Adrenal gland (tissue), 12 donors: ENCODE results near the gene ZDHHC5. TPM values are rescaled to one million over a fixed set of nuclear protein-coding genes. Genes with fewer than 3 reads are reported as not detected.
"Not testable (repeated sequence)": the region's sequence is repeated elsewhere in the genome, so short reads cannot be mapped to it uniquely, and the experiment has no call there.

Source experiments
- DNase-seq, 7 donors: peaks; one replicate each; pipeline ENCODE4 v3.0.0-alpha.2; 2019 to 2020
- H3K27ac ChIP-seq, 5 donors: fragments of 200-600 bp; sonication (generic) in 4 of 5; 1 replicate in 3 of 5; 2 replicates in 2 of 5; pipeline versions ENCODE4 v1.5.1 to v1.8.0; 2016 to 2020; ENCODE audit warnings: mild to moderate bottlenecking in 1 of 5
- H3K27me3 ChIP-seq: fragments of 200-600 bp; 2 replicates; pipeline ENCODE4 v1.8.0; 2021
- H3K36me3 ChIP-seq, 2 donors: fragments of 200-600 bp; replicated peaks in 1 of 2; 1 replicate in 1 of 2; 2 replicates in 1 of 2; pipeline versions ENCODE4 v1.5.1 to v1.8.0; 2018 to 2022
- H3K4me1 ChIP-seq, 2 donors: fragments of 200-600 bp; replicated peaks in 1 of 2; 1 replicate in 1 of 2; 2 replicates in 1 of 2; pipeline versions ENCODE4 v1.5.1 to v1.8.0; 2018 to 2021
- H3K4me3 ChIP-seq, 4 donors: fragments of 200-600 bp; sonication (generic) in 3 of 4; one replicate each; pipeline ENCODE4 v1.5.1; 2016 to 2018
- H3K9me3 ChIP-seq, 3 donors: fragments of 200-600 bp; sonication (generic) in 1 of 3; replicated peaks in 1 of 3; 1 replicate in 2 of 3; 2 replicates in 1 of 3; pipeline versions ENCODE4 v1.5.1 to v1.8.0; 2016 to 2021
- POLR2A ChIP-seq, 2 donors: fragments of 450-650 bp; IDR thresholded peaks; one replicate each; pipeline ENCODE4 v1.6.1; 2017; ENCODE audit warnings: antibody characterized with exemption in 2 of 2, mild to moderate bottlenecking in 2 of 2, moderate library complexity in 1 of 2
- WGBS, 4 donors: extraction: QIAGEN DNeasy Blood & Tissue Kit in 2 of 4; methylation state at CpG; one replicate each; pipeline versions ENCODE4 v1.1.5 to v1.1.7; 2013 to 2017; 5-methylcytosine and 5-hydroxymethylcytosine counted together
- intact Hi-C, 2 donors: fragments of 100-400 bp; cut with DNase I; formaldehyde crosslinking; loops; one replicate each; pipeline versions ENCODE4 v1.14.1 to v1.15.0; 2022 to 2023
- polyA plus RNA-seq, 3 donors: library from polyadenylated mRNA; stranded (reverse); fragments of 200-250 nt in 2 of 3; fragments of 350-450 nt in 1 of 3; fragmentation: Illumina TruSeq in 1 of 3; extraction: RNeasy Lipid Tissue Mini Kit (QIAGEN cat#74804) in 1 of 3; gene quantifications; one replicate each; pipeline ENCODE4 v1.2.3, GENCODE V29; 2013 to 2014
- total RNA-seq, 9 donors: library from RNA; depleted of rRNA in 4 of 9; stranded (reverse); fragments of >200 nt in 4 of 9; fragments of 120-200 nt in 1 of 9; fragmentation: NEBNext Ultra II Directional in 1 of 9; extraction: Animal tissue kit (Norgen Biotek cat#: 25700) in 1 of 9; gene quantifications; one replicate each; pipeline versions ENCODE4 v1.1.0 to v1.2.4, GENCODE V29; 2013 to 2023
- TF ChIP-seq, protein P1 (sequence below), 6 experiments: fragments of 450-650 bp in 4 of 6; fragments of 200-600 bp in 2 of 6; sonication (generic) in 1 of 6; IDR thresholded peaks; 1 replicate in 5 of 6; 2 replicates in 1 of 6; pipeline versions ENCODE4 v1.5.1 to v1.8.0; 2016 to 2021; ENCODE audit warnings: antibody characterized with exemption in 6 of 6, mild to moderate bottlenecking in 2 of 6, moderate library complexity in 1 of 6
- donor health status: healthy with polysubstance abuse.
- donor health status: Bipolar disorder and iron deficiency.
- donor health status: DM: yes; HTN: yes; CAD: no.
- donor health status: DM: no; HTN: no; CAD: no.
- donor health status: DM: no; HTN: no; CAD: no.
- donor health status: DM: yes; HTN: yes; CAD: no.

Gene ZDHHC5
- total and polyA plus RNA-seq, 12 donors: 22.6 to 111 (median 46.3) TPM

DNA sequence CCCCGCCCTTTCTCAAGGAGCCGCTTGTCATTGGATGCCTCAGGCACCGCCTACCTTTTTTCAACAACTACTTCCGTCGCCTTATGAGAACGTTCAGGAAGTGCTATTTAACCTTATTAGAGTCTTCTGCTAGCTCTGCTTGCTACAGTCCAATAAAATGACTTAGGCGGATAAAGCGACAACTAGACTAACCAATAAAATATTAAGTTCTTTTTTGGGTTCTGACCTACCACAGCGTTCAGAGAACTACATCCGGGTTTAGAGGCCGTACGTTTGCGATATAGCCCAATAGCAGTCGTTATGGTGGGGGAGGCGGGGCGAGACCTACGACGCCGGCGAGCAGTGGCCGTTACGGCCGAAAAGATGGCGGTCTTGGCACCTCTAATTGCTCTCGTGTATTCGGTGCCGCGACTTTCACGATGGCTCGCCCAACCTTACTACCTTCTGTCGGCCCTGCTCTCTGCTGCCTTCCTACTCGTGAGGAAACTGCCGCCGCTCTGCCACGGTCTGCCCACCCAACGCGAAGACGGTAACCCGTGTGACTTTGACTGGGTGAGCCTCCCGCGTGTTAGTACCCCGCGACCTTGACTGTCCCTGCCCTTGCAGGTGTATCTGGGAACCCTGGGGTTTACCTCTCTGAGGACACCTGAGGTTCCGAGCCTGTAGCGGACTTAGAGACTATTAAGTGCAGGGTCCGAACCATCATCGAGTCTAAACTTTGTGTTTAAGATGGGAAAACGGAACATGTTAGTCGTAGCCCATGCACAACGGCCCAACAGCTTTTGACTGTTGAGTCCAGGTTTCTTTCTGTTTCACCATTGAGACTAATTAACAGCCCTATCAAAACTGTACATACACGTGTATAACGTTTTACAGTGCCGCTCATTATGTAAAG lies 44.6 kb downstream of the ZDHHC5 start, which contains the start of gene TMX2:
TMX2 (plus strand) TSS at position 338 of the 895 bp plus-strand sequence; CDS start at position 364, 26 bp downstream.
- TF ChIP-seq POLR2A (IDR thresholded peaks at IDR 0.05): peak in 1 of 2 donors; percentile 30
- TF ChIP-seq, protein P1, sequence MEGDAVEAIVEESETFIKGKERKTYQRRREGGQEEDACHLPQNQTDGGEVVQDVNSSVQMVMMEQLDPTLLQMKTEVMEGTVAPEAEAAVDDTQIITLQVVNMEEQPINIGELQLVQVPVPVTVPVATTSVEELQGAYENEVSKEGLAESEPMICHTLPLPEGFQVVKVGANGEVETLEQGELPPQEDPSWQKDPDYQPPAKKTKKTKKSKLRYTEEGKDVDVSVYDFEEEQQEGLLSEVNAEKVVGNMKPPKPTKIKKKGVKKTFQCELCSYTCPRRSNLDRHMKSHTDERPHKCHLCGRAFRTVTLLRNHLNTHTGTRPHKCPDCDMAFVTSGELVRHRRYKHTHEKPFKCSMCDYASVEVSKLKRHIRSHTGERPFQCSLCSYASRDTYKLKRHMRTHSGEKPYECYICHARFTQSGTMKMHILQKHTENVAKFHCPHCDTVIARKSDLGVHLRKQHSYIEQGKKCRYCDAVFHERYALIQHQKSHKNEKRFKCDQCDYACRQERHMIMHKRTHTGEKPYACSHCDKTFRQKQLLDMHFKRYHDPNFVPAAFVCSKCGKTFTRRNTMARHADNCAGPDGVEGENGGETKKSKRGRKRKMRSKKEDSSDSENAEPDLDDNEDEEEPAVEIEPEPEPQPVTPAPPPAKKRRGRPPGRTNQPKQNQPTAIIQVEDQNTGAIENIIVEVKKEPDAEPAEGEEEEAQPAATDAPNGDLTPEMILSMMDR (IDR thresholded peaks at IDR 0.05): no peak
- peak within 1 kb of the TSS; percentile 49 to 94 (median 86) for H3K27ac ChIP-seq
- H3K27me3 ChIP-seq: no peaks in the 10 kb centered on the region
- H3K36me3 ChIP-seq: no peaks in the 10 kb centered on the region
- intact Hi-C loops: no loop called here
- peaks cover 11 to 38% of the 10 kb centered on the region in 2 donors for H3K4me1 ChIP-seq
- peak within 1 kb of the TSS; percentile 83 to 97 (median 90) for H3K4me3 ChIP-seq
- WGBS, 4 donors: 0 to 1% (median 0%) methylated on average over 29 to 53 of the region's 53 CpGs
- DNase-seq: peak; percentile 92 to 98 (median 96)
- no peaks in the 10 kb centered on the region for H3K9me3 ChIP-seq

DNA sequence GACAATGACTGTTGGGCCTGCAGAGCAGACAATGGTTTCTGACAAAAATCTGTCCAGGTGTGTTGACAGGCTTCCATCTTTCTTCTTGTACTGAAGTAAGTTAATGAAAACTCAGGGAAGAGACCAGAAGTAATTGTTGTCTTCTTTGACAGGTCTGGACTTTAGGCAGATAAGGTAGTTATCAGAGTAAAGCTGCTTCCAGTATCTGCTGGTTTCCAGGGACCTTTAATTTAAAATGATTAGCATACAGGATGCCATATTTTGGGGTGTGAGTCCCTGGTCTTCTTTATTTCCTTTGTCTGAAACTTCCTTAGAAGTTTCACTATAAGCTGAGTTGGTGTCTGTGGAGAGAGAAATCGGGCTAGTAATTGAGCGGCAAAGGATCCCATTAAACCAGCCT lies 45.9 kb downstream of the ZDHHC5 start:
- intact Hi-C loops: no loop called here
- Histone ChIP-seq H3K27ac (no peak overlapping the region), H3K9me3 (no peaks in the 10 kb centered on the region), H3K4me3 (peak overlapping the region in 1 of 4 donors; percentile 86), H3K4me1 (peaks cover 11 to 38% of the 10 kb centered on the region in 2 donors), H3K27me3 (no peaks in the 10 kb centered on the region), H3K36me3 (no peaks in the 10 kb centered on the region)
- no peak for TF ChIP-seq POLR2A (IDR thresholded peaks at IDR 0.05)
- DNase-seq: no peak
- WGBS, 4 donors: 87 to 95% (median 92%) methylated on average over 2 of the region's 2 CpGs

DNA sequence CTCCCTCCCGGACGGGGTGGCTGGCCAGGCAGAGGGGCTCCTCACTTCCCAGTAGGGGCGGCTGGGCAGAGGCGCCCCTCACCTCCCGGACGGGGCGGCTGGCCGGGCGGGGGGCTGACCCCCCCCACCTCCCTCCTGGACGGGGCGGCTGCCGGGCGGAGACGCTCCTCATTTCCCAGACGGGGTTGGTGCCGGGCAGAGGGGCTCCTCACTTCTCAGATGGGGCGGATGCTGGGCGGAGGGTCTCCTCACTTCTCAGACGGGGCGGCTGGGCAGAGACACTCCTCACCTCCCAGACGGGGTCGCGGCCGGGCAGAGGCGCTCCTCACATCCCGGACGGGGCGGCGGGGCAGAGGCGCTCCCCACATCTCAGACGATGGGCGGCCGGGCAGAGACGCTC lies 48.8 kb downstream of the ZDHHC5 start:
- peaks cover 6 to 23% of the 10 kb centered on the region in 2 donors for H3K4me1 ChIP-seq
- WGBS, 4 donors: 94 to 97% methylated on average over 10 to 26 of the region's 34 CpGs; no CpG with 5 or more reads in 2 of the 4 donors
- DNase-seq, H3K27me3 ChIP-seq, H3K4me3 ChIP-seq, intact Hi-C loops, H3K36me3 ChIP-seq, H3K9me3 ChIP-seq, H3K27ac ChIP-seq: not testable (repeated sequence)

DNA sequence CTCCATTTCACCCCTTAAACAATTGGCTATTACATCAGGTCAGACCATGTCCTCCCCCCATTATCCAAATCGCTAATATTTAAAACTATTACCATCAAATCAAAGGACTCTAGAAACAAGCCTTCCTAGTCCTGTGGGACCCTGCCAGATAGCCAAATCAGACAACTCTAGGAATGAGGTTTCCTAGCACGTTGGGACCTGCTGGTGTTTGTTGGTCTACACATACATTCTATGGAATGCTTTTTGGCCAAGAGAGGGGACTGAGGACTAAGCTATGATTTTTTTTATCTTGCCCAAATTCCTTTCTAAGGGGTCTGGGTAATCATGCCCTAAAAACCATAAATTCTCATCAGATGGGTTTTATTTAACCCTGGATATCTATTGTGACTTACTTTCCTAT lies 59.3 kb downstream of the ZDHHC5 start:
- TF ChIP-seq, protein P1 (IDR thresholded peaks at IDR 0.05): no peak
- no peak for DNase-seq
- H3K9me3 ChIP-seq: no peaks in the 10 kb centered on the region
- intact Hi-C loops: no loop called here
- peaks cover 0 to 6% of the 10 kb centered on the region in 2 donors for H3K4me1 ChIP-seq
- H3K36me3 ChIP-seq: no peaks in the 10 kb centered on the region
- no peak overlapping the region for H3K4me3 ChIP-seq
- no peak overlapping the region for H3K27ac ChIP-seq
- 79 to 86% (median 83%) methylated on average over 2 of the region's 2 CpGs for WGBS, 4 donors
- no peaks in the 10 kb centered on the region for H3K27me3 ChIP-seq

DNA sequence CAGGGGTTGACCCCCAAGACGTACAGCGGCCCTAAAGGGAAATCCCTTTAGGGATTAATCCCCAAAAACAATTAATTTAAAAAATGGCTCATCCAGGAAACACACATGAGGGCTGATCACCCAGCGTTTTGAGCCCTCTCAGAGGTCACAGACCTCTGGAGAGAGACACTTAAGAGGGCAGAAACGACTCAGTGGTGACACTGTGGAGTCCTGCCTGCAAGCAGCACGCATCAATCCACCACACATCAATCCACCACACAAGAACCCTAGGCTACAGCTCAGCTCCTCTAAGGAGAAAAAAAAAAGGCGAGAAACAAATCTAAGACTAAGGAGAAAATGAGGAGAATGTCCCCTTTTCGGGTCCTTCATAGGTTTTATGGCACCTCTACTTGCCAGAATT lies 60.9 kb downstream of the ZDHHC5 start:
- WGBS, 4 donors: 69 to 78% (median 76%) methylated on average over 7 of the region's 7 CpGs
- Histone ChIP-seq H3K9me3 (no peaks in the 10 kb centered on the region), H3K27ac (no peak overlapping the region), H3K4me1 (no peaks in the 10 kb centered on the region), H3K27me3 (no peaks in the 10 kb centered on the region), H3K36me3 (no peaks in the 10 kb centered on the region), H3K4me3 (no peak overlapping the region)
- TF ChIP-seq, protein P1 (IDR thresholded peaks at IDR 0.05): no peak
- TF ChIP-seq POLR2A (IDR thresholded peaks at IDR 0.05): no peak
- intact Hi-C loops: no loop called here
- no peak for DNase-seq
